ENCODE results near the gene HMGCR. TPM values are rescaled to one million over a fixed set of nuclear protein-coding genes. Genes with fewer than 3 reads are reported as not detected.

HMGCR gene
- total and polyA plus RNA-seq, 2 experiments from 2014 or later = 76.1 to 208 TPM

GRCh38 chr5:75320371-75320770, 16.6 kb upstream of the HMGCR start:
- WGBS (ENCODE audit: low lambda C conversion rate, missing lambda C conversion rate) = 96% methylated on average over 7 of the region's 7 CpGs
- no peak overlapping the region for H2AFZ ChIP-seq

GRCh38 chr5:75322066-75322465, 15.0 kb upstream of the HMGCR start:
- WGBS (ENCODE audit: low lambda C conversion rate, missing lambda C conversion rate) = 83% methylated on average over 5 of the region's 5 CpGs
- Histone ChIP-seq H3K9me2 (replicated peaks; ENCODE audit: insufficient read depth) (no peaks in the 10 kb centered on the region), H3K27me3 (no peaks in the 10 kb centered on the region), H3K4me1 (ENCODE audit: insufficient read depth) (peaks cover 8% of the 10 kb centered on the region), H3K79me2 (no peaks in the 10 kb centered on the region), H3K36me3 (replicated peaks; ENCODE audit: insufficient read depth, low read depth) (no peaks in the 10 kb centered on the region), H3K27ac (no peak overlapping the region), H3K4me3 (no peak overlapping the region), H3K4me2 (no peak overlapping the region), H2AFZ (no peak overlapping the region), H3K9me3 (ENCODE audit: low read depth) (no peaks in the 10 kb centered on the region), H4K20me1 (ENCODE audit: insufficient read depth, poor library complexity, severe bottlenecking) (no peaks in the 10 kb centered on the region)
- TF ChIP-seq EZH2 (IDR thresholded peaks at IDR 0.05; ENCODE audit: borderline replicate concordance) (no peak), CTCF (IDR thresholded peaks at IDR 0.05; ENCODE audit: poor library complexity) (no peak), EZH2phosphoT487 (IDR thresholded peaks at IDR 0.05; ENCODE audit: low read depth, severe bottlenecking, unreplicated experiment) (no peak)
- DNase-seq (ENCODE audit: low spot score) = no peak

More at GRCh38 chr5:75320371-75320770, 16.6 kb upstream of the HMGCR start:
- H3K4me3 ChIP-seq = no peak overlapping the region
- H3K27ac ChIP-seq = no peak overlapping the region
- H3K9me3 ChIP-seq (ENCODE audit: low read depth) = no peaks in the 10 kb centered on the region
- TF ChIP-seq EZH2phosphoT487 (IDR thresholded peaks at IDR 0.05; ENCODE audit: low read depth, severe bottlenecking, unreplicated experiment) (no peak), CTCF (IDR thresholded peaks at IDR 0.05; ENCODE audit: poor library complexity) (no peak), EZH2 (IDR thresholded peaks at IDR 0.05; ENCODE audit: borderline replicate concordance) (no peak)
- H3K36me3 ChIP-seq (replicated peaks; ENCODE audit: insufficient read depth, low read depth) = no peaks in the 10 kb centered on the region
- no peaks in the 10 kb centered on the region for H3K27me3 ChIP-seq
- H3K9me2 ChIP-seq (replicated peaks; ENCODE audit: insufficient read depth) = no peaks in the 10 kb centered on the region
- peaks cover 7% of the 10 kb centered on the region for H3K4me1 ChIP-seq (ENCODE audit: insufficient read depth)
- no peaks in the 10 kb centered on the region for H4K20me1 ChIP-seq (ENCODE audit: insufficient read depth, poor library complexity, severe bottlenecking)
- H3K79me2 ChIP-seq = no peaks in the 10 kb centered on the region
- no peak for DNase-seq (ENCODE audit: low spot score)
- no peak overlapping the region for H3K4me2 ChIP-seq

GRCh38 chr5:75324791-75325190, 12.2 kb upstream of the HMGCR start:
- Histone ChIP-seq H3K79me2 (no peaks in the 10 kb centered on the region), H3K27me3 (no peaks in the 10 kb centered on the region), H3K4me2 (no peak overlapping the region), H2AFZ (no peak overlapping the region), H4K20me1 (ENCODE audit: insufficient read depth, poor library complexity, severe bottlenecking) (no peaks in the 10 kb centered on the region), H3K36me3 (replicated peaks; ENCODE audit: insufficient read depth, low read depth) (no peaks in the 10 kb centered on the region), H3K9me3 (ENCODE audit: low read depth) (no peaks in the 10 kb centered on the region), H3K4me1 (ENCODE audit: insufficient read depth) (peaks cover 8% of the 10 kb centered on the region), H3K27ac (no peak overlapping the region), H3K9me2 (replicated peaks; ENCODE audit: insufficient read depth) (no peaks in the 10 kb centered on the region), H3K4me3 (no peak overlapping the region)
- 72% methylated on average over 1 of the region's 1 CpG for WGBS (ENCODE audit: low lambda C conversion rate, missing lambda C conversion rate)
- TF ChIP-seq EZH2phosphoT487 (IDR thresholded peaks at IDR 0.05; ENCODE audit: low read depth, severe bottlenecking, unreplicated experiment) = no peak
- no peak for TF ChIP-seq CTCF (IDR thresholded peaks at IDR 0.05; ENCODE audit: poor library complexity)
- TF ChIP-seq EZH2 (IDR thresholded peaks at IDR 0.05; ENCODE audit: borderline replicate concordance) = no peak
- no peak for DNase-seq (ENCODE audit: low spot score)

- no peak overlapping the region for H3K4me3 ChIP-seq
- peak; percentile 10 for TF ChIP-seq CTCF (IDR thresholded peaks at IDR 0.05; ENCODE audit: poor library complexity)
- TF ChIP-seq EZH2phosphoT487 (IDR thresholded peaks at IDR 0.05; ENCODE audit: low read depth, severe bottlenecking, unreplicated experiment) = no peak
- no peak overlapping the region for H3K4me2 ChIP-seq
- H4K20me1 ChIP-seq (ENCODE audit: insufficient read depth, poor library complexity, severe bottlenecking) = no peaks in the 10 kb centered on the region
- H3K36me3 ChIP-seq (replicated peaks; ENCODE audit: insufficient read depth, low read depth) = no peaks in the 10 kb centered on the region
- peaks cover 8% of the 10 kb centered on the region for H3K4me1 ChIP-seq (ENCODE audit: insufficient read depth)
- DNase-seq (ENCODE audit: low spot score) = no peak
- WGBS (ENCODE audit: low lambda C conversion rate, missing lambda C conversion rate) = 38% methylated on average over 1 of the region's 1 CpG
- no peak overlapping the region for H2AFZ ChIP-seq
- H3K27me3 ChIP-seq = no peaks in the 10 kb centered on the region
- H3K9me2 ChIP-seq (replicated peaks; ENCODE audit: insufficient read depth) = no peaks in the 10 kb centered on the region
- no peak overlapping the region for H3K27ac ChIP-seq
- no peaks in the 10 kb centered on the region for H3K79me2 ChIP-seq
- H3K9me3 ChIP-seq (ENCODE audit: low read depth) = no peaks in the 10 kb centered on the region
These were observed 11.8 kb upstream of the HMGCR start for GRCh38 chr5:75325242-75325641.
